ENCODE results near the gene FUT3. TPM values are rescaled to one million over a fixed set of nuclear protein-coding genes. Genes with fewer than 3 reads are reported as not detected.
A peak's percentile ranks its signal among the peaks of the same experiment; 100 is the strongest.

The FUT3 gene
- total and polyA plus RNA-seq, 2 donors (not counting 1 experiment from before 2014, with no cell fraction given), result not detected

DNA sequence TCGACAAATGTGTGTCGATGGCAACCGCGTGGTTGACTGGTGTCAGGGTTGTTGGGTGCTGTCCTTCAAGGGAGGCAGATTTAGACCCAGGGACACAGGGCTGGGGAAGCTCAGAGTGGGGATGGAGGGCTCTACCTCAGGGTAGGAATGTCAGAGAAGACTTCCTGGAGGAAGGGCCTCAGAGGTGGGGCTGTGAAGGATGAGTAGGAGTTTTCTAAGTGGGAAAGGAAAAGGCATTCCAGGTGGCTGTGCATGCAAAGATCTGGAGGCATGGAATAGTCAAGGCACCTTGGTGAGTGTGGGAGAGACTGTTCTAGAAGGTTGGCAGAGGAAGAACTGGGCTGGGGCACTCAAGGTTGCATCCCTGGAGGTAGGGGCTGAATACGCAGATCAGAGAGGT is 44.3 kb downstream of the FUT3 start:
- Histone ChIP-seq H3K4me2 (ENCODE audit: extremely low read depth, insufficient read depth, low read length) (no peak overlapping the region), H3K4me3 (replicated peaks in 1 of 4; ENCODE audit: control extremely low read depth in 1 of 4, insufficient read depth in 1 of 4, low read depth in 3 of 4, low read length in 4 of 4) (no peak overlapping the region), H3K9me3 (ENCODE audit: control insufficient read depth, insufficient read depth, low read depth, low read length) (no peaks in the 10 kb centered on the region), H4K20me1 (ENCODE audit: control insufficient read depth, extremely low read depth, insufficient read depth, low read length) (no peaks in the 10 kb centered on the region), H3K4me1 (ENCODE audit: control insufficient read depth, extremely low read depth, insufficient read depth, low read length) (peaks cover 4% of the 10 kb centered on the region), H3K27me3 (ENCODE audit: control insufficient read depth, insufficient read depth, low read length) (peaks cover 12% of the 10 kb centered on the region), H3K36me3 (ENCODE audit: control insufficient read depth, insufficient read depth, low read length) (no peaks in the 10 kb centered on the region), H2AFZ (ENCODE audit: low read length) (no peak overlapping the region), H3K79me2 (ENCODE audit: control insufficient read depth, insufficient read depth, low read length) (no peaks in the 10 kb centered on the region), H3K9ac (ENCODE audit: insufficient read depth, low read length) (no peak overlapping the region), H3K27ac (ENCODE audit: insufficient read depth, low read length) (no peak overlapping the region)
- TF ChIP-seq CTCF (conservative IDR thresholded peaks at IDR 0.05 in 1 of 2, IDR thresholded peaks at IDR 0.05 in 1 of 2; ENCODE audit: low read depth in 1 of 2, low read length in 2 of 2) (no peak), EZH2 (IDR thresholded peaks at IDR 0.05; ENCODE audit: low read length, missing control alignments) (no peak)
- no peak for DNase-seq (ENCODE audit: low read depth in 2 of 2)

GRCh38 chr19:5806133-5806489 is 45.1 kb downstream of the FUT3 start:
- Histone ChIP-seq H3K9me3 (ENCODE audit: control insufficient read depth, insufficient read depth, low read depth, low read length) (no peaks in the 10 kb centered on the region), H3K4me3 (replicated peaks in 1 of 4; ENCODE audit: control extremely low read depth in 1 of 4, insufficient read depth in 1 of 4, low read depth in 3 of 4, low read length in 4 of 4) (no peak overlapping the region), H3K4me2 (ENCODE audit: extremely low read depth, insufficient read depth, low read length) (no peak overlapping the region), H3K4me1 (ENCODE audit: control insufficient read depth, extremely low read depth, insufficient read depth, low read length) (peaks cover 4% of the 10 kb centered on the region), H3K9ac (ENCODE audit: insufficient read depth, low read length) (no peak overlapping the region), H2AFZ (ENCODE audit: low read length) (no peak overlapping the region), H3K36me3 (ENCODE audit: control insufficient read depth, insufficient read depth, low read length) (no peaks in the 10 kb centered on the region), H3K79me2 (ENCODE audit: control insufficient read depth, insufficient read depth, low read length) (no peaks in the 10 kb centered on the region), H3K27ac (ENCODE audit: insufficient read depth, low read length) (no peak overlapping the region), H4K20me1 (ENCODE audit: control insufficient read depth, extremely low read depth, insufficient read depth, low read length) (no peaks in the 10 kb centered on the region), H3K27me3 (ENCODE audit: control insufficient read depth, insufficient read depth, low read length) (peaks cover 12% of the 10 kb centered on the region)
- DNase-seq (ENCODE audit: low read depth in 2 of 2), result no peak
- TF ChIP-seq CTCF (conservative IDR thresholded peaks at IDR 0.05 in 1 of 2, IDR thresholded peaks at IDR 0.05 in 1 of 2; ENCODE audit: low read depth in 1 of 2, low read length in 2 of 2) (no peak), EZH2 (IDR thresholded peaks at IDR 0.05; ENCODE audit: low read length, missing control alignments) (no peak)

GRCh38 chr19:5805462-5806132 is 45.7 kb downstream of the FUT3 start:
- H3K36me3 ChIP-seq (ENCODE audit: control insufficient read depth, insufficient read depth, low read length), result no peaks in the 10 kb centered on the region
- peak; percentile 78 for TF ChIP-seq EZH2 (IDR thresholded peaks at IDR 0.05; ENCODE audit: low read length, missing control alignments)
- TF ChIP-seq CTCF (conservative IDR thresholded peaks at IDR 0.05 in 1 of 2, IDR thresholded peaks at IDR 0.05 in 1 of 2; ENCODE audit: low read depth in 1 of 2, low read length in 2 of 2), result peak; percentile 59 to 61
- no peaks in the 10 kb centered on the region for H4K20me1 ChIP-seq (ENCODE audit: control insufficient read depth, extremely low read depth, insufficient read depth, low read length)
- no peak overlapping the region for H3K27ac ChIP-seq (ENCODE audit: insufficient read depth, low read length)
- peaks cover 4% of the 10 kb centered on the region for H3K4me1 ChIP-seq (ENCODE audit: control insufficient read depth, extremely low read depth, insufficient read depth, low read length)
- no peak overlapping the region for H3K4me2 ChIP-seq (ENCODE audit: extremely low read depth, insufficient read depth, low read length)
- H3K27me3 ChIP-seq (ENCODE audit: control insufficient read depth, insufficient read depth, low read length), result peaks cover 12% of the 10 kb centered on the region
- no peaks in the 10 kb centered on the region for H3K9me3 ChIP-seq (ENCODE audit: control insufficient read depth, insufficient read depth, low read depth, low read length)
- DNase-seq (ENCODE audit: low read depth in 2 of 2), result peak; percentile 23 to 25
- H3K4me3 ChIP-seq (replicated peaks in 1 of 4; ENCODE audit: control extremely low read depth in 1 of 4, insufficient read depth in 1 of 4, low read depth in 3 of 4, low read length in 4 of 4), result no peak overlapping the region
- no peak overlapping the region for H3K9ac ChIP-seq (ENCODE audit: insufficient read depth, low read length)
- H3K79me2 ChIP-seq (ENCODE audit: control insufficient read depth, insufficient read depth, low read length), result no peaks in the 10 kb centered on the region
- H2AFZ ChIP-seq (ENCODE audit: low read length), result no peak overlapping the region
